NCI-H82 treated with DMSO at 0.1 percent for 48 hours (cell line): Measurements from ENCODE around the gene DSCAML1.

ENCODE experiments used
- DNase-seq: peaks from one replicate; lab custom pipeline; 2025; ENCODE audit not compliant: unreplicated experiment; lab: John Stamatoyannopoulos, UW

DSCAML1 gene

GRCh38 chr11:117619661-117620060 is 177.4 kb downstream of the DSCAML1 start:
- DNase-seq, result no peak

- peak; percentile 74 for DNase-seq
Observed at GRCh38 chr11:117618982-117619355, 178.0 kb downstream of the DSCAML1 start.

- no peak for DNase-seq
Observed at GRCh38 chr11:117618302-117618981, 178.6 kb downstream of the DSCAML1 start.

GRCh38 chr11:117616979-117617378 is 180.0 kb downstream of the DSCAML1 start:
- no peak for DNase-seq

GRCh38 chr11:117614728-117615127 is 182.3 kb downstream of the DSCAML1 start:
- DNase-seq, result no peak

- no peak for DNase-seq
Observed at GRCh38 chr11:117613521-117613920, 183.5 kb downstream of the DSCAML1 start.

GRCh38 chr11:117612177-117612576 is 184.8 kb downstream of the DSCAML1 start:
- DNase-seq, result no peak

- no peak for DNase-seq
Observed at GRCh38 chr11:117610901-117611300, 186.1 kb downstream of the DSCAML1 start.

GRCh38 chr11:117610045-117610444 is 187.0 kb downstream of the DSCAML1 start:
- no peak for DNase-seq

- DNase-seq, result no peak
Observed at GRCh38 chr11:117607449-117607848, 189.6 kb downstream of the DSCAML1 start.

GRCh38 chr11:117606790-117607189 is 190.2 kb downstream of the DSCAML1 start:
- DNase-seq, result no peak

GRCh38 chr11:117606211-117606610 is 190.8 kb downstream of the DSCAML1 start:
- DNase-seq, result no peak

GRCh38 chr11:117605331-117605730 is 191.7 kb downstream of the DSCAML1 start:
- DNase-seq, result no peak

GRCh38 chr11:117604336-117604995 is 192.6 kb downstream of the DSCAML1 start:
- DNase-seq, result no peak

- DNase-seq, result no peak
Observed at GRCh38 chr11:117603932-117604331, 193.1 kb downstream of the DSCAML1 start.

- peak; percentile 78 for DNase-seq
Observed at GRCh38 chr11:117601006-117601708, 195.9 kb downstream of the DSCAML1 start.

- DNase-seq, result peak; percentile 88
Observed at GRCh38 chr11:117600234-117600783, 196.7 kb downstream of the DSCAML1 start.

GRCh38 chr11:117597071-117597470 is 199.9 kb downstream of the DSCAML1 start:
- DNase-seq, result no peak

GRCh38 chr11:117595440-117595839 is 201.6 kb downstream of the DSCAML1 start:
- no peak for DNase-seq

- DNase-seq, result no peak
Observed at GRCh38 chr11:117594721-117595120, 202.3 kb downstream of the DSCAML1 start.

GRCh38 chr11:117593065-117593464 is 204.0 kb downstream of the DSCAML1 start:
- no peak for DNase-seq
